ENCODE results near the gene PAH. TPM values are rescaled to one million over a fixed set of nuclear protein-coding genes. Genes with fewer than 3 reads are reported as not detected.

PAH gene
- total and polyA plus RNA-seq, 9 donors, result 0.23 to 2.6 (median 1.3) TPM; not detected in 4

- H3K27me3 ChIP-seq, result no peaks in the 10 kb centered on the region
- peak within 1 kb of the TSS; percentile 13 for H3K4me3 ChIP-seq
- H3K36me3 ChIP-seq, result no peaks in the 10 kb centered on the region
- H3K4me1 ChIP-seq (ENCODE audit: insufficient read depth), result peaks cover 6% of the 10 kb centered on the region
- WGBS, 3 donors, result 1% methylated on average over 52 of the region's 52 CpGs
- no peak within 1 kb of the TSS for H3K27ac ChIP-seq
- DNase-seq, result peak in 1 of 5 donors; percentile 15
- intact Hi-C loops (cut with DNase I), result loop anchor here in 1 of 4 donors (10.0 kb wide), 1 partner anchor 597 kb away; no protein-coding TSS in a partner anchor
- H3K9me3 ChIP-seq, result peaks cover 0 to 2% of the 10 kb centered on the region in 2 donors
- TF ChIP-seq CTCF (IDR thresholded peaks at IDR 0.05) (no peak), POLR2A (IDR thresholded peaks at IDR 0.05) (no peak), EP300 (IDR thresholded peaks at IDR 0.05) (no peak)
Observed at GRCh38 chr12:102957339-102958050, 40.5 kb upstream of the PAH start, which contains the start of gene ASCL1. TSS of gene ASCL1 (plus strand) at chr12:102957674. CDS start at chr12:102958245, 571 bp downstream.

GRCh38 chr12:102956738-102957327, 39.8 kb upstream of the PAH start:
- Histone ChIP-seq H3K4me3 (no peak overlapping the region), H3K27ac (no peak overlapping the region), H3K36me3 (no peaks in the 10 kb centered on the region), H3K9me3 (no peaks in the 10 kb centered on the region), H3K27me3 (no peaks in the 10 kb centered on the region), H3K4me1 (ENCODE audit: insufficient read depth) (peaks cover 6% of the 10 kb centered on the region)
- TF ChIP-seq CTCF (IDR thresholded peaks at IDR 0.05) (no peak), POLR2A (IDR thresholded peaks at IDR 0.05) (no peak), EP300 (IDR thresholded peaks at IDR 0.05) (no peak)
- intact Hi-C loops (cut with DNase I), result loop anchor here in 1 of 4 donors (10.0 kb wide), 1 partner anchor 598 kb away; no protein-coding TSS in a partner anchor
- DNase-seq, result no peak
- 2 to 3% (median 2%) methylated on average over 19 of the region's 19 CpGs for WGBS, 3 donors

DNA sequence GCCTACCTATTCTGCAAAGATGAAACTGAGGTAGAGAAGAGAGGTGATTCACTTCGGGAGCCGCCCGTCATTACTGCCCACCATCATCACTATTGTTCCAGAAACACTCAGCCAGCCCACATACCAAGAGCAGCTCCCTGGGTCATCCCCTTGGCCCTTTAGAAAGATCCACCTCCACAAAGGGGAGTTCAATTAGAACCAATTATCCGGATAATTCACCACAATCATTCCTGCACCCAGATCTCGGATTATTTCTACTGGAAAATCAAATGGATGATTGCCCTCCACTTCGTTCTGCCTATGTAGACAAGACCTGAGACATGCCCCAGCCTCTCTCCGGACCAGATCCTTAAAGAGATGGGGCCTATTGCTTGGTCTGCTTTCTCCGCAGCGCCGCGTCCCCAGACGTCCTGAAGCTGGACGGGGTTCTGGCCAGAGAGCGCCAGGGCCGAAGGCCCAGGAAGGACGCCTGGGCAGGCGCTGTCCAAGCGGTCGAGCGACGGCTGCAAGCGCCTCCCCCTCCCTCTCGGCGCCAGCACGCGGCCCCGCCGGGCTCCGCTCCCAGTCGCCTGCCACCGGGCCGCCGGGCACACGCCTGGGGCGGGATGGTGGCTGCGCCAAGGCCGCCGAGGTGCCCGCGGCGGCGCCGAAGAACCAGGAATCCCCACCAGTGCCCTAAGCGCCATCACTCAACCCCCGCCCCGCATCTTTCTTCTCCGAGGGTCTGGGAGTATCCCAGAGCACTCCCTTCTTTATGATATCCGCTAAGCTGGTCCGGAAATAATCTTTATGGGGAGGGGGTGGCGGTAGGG, 39.1 kb upstream of the PAH start:
- Histone ChIP-seq H3K4me1 (ENCODE audit: insufficient read depth) (peaks cover 6% of the 10 kb centered on the region), H3K27ac (no peak overlapping the region), H3K9me3 (no peaks in the 10 kb centered on the region), H3K4me3 (no peak overlapping the region), H3K36me3 (no peaks in the 10 kb centered on the region), H3K27me3 (no peaks in the 10 kb centered on the region)
- TF ChIP-seq CTCF (IDR thresholded peaks at IDR 0.05) (no peak), POLR2A (IDR thresholded peaks at IDR 0.05) (no peak), EP300 (IDR thresholded peaks at IDR 0.05) (no peak)
- intact Hi-C loops (cut with DNase I), result loop anchor here in 1 of 4 donors (10.0 kb wide), 1 partner anchor 599 kb away; no protein-coding TSS in a partner anchor
- 2 to 5% (median 3%) methylated on average over 39 to 50 of the region's 50 CpGs for WGBS, 3 donors
- no peak for DNase-seq

GRCh38 chr12:102954134-102954533, 37.1 kb upstream of the PAH start:
- WGBS, 3 donors, result 40 to 68% (median 55%) methylated on average over 1 of the region's 1 CpG
- intact Hi-C loops (cut with DNase I), result loop anchor here in 2 of 4 donors (5.0 to 10.0 kb wide), 2 partner anchors 593 to 601 kb away; no protein-coding TSS in a partner anchor
- H3K27ac ChIP-seq, result no peak overlapping the region
- no peaks in the 10 kb centered on the region for H3K36me3 ChIP-seq
- no peak for DNase-seq
- no peaks in the 10 kb centered on the region for H3K9me3 ChIP-seq
- TF ChIP-seq EP300 (IDR thresholded peaks at IDR 0.05) (no peak), POLR2A (IDR thresholded peaks at IDR 0.05) (no peak), CTCF (IDR thresholded peaks at IDR 0.05) (no peak)
- no peak overlapping the region for H3K4me3 ChIP-seq
- no peaks in the 10 kb centered on the region for H3K27me3 ChIP-seq
- peaks cover 6% of the 10 kb centered on the region for H3K4me1 ChIP-seq (ENCODE audit: insufficient read depth)
